GM21515 (cell line): Measurements from ENCODE around the gene CASZ1.

Experiments used
- ATAC-seq: cut with Tn5 transposase; IDR thresholded peaks from one replicate; pipeline ENCODE4 v1.9.1; 2021; ENCODE audit not compliant: unreplicated experiment

CASZ1 gene

GRCh38 chr1:10629091-10629815 lies 167.2 kb downstream of the CASZ1 start:
- no peak for ATAC-seq

DNA sequence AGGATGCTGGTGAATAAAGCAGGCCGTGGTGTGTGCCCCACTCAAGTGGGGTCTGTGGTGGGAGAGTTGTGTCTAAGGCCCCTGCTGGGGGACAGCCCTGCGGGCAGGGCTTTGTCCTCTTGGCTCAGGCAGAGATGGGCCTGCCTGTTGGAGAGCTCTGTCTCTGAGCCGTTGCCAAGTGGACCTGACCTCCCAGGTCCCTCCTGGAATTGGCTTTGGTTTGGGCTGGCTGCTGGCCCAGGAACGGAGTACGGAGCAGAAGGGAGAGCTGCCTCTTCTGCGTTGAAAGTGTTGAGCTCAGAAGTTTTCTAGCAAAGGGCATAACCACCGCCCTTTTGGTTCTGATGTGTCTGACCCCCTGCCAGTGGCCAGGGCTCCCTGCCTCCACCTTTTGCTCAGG lies 167.8 kb downstream of the CASZ1 start:
- ATAC-seq, result no peak

GRCh38 chr1:10626791-10627410 lies 169.5 kb downstream of the CASZ1 start:
- ATAC-seq, result no peak

GRCh38 chr1:10626131-10626731 lies 170.2 kb downstream of the CASZ1 start:
- ATAC-seq, result no peak

DNA sequence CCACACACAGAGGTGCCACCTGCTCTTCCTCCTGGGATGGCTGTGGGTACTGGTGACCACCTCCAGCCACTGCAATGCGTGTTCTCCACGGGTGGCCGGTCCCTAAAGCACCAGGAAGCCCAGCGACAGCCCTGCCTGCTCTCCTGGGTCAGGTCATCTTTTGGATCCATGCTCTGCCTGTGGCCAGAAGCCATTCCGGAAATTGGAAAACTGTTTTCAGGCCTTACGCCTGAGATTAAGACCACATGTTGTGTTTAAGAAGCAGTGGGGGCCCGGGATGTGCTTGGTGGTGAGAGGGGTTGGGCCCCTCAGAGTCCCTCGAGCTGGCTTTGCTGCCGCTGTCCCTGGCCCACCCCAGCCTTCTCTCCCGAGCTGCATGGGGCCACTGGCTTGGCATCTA lies 170.9 kb downstream of the CASZ1 start:
- ATAC-seq, result no peak

DNA sequence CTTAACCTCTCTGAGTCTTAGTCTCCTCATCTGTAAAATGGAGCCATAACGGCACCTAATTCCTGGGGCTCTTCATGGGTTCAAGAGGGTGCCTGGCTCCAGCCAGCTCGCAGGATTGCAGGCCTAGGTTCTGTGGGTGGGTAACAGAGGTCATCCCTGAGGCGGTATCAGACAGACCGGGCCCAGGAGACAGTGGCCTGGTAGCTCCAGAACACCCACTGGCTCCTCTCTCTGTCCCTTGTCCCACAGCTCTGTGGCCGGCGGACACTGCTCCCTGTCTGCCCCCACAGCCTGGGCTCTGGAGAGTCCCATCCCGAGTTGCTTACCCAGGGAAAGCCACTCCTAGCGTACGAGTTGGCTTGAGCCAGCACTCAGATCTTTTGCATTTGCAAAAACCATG lies 171.4 kb downstream of the CASZ1 start:
- no peak for ATAC-seq

DNA sequence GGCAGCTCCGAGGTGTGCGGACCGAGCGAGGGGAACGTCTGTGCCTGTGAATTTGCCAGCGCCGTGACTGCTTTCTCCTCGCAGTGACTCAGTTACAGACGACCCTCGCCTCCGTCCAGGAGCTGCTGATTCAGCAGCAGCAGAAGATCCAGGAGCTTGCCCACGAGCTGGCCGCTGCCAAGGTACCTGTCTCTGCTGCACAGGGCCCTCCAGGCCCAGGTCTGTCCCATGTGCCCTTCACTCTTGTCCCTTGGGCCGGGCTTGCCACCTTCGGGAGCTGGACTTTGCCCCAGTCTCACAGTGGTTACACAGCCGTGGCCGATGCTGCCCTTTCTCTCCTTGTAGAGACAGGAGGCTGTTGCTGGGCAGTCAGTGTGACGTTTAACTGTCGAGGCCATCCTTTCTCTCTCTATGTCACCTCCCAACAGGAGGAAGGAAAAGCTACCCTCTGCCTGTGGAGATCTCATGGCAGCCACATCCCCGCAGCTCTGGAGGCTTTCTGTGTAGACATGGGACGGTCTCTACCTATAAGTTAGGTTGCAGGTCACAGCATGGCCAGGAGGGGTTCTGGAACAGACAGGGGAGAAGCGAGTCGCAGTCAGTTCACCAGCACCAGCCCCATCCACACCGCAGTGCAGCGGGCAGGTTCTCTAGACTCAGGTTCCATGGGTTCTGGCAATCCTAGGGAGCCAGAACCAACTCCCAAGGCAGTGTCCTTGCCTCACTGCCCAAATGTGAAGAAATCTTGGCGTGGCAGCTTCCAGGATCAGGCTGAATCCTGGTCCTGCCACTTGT lies 172.0 kb downstream of the CASZ1 start:
- ATAC-seq, result no peak

DNA sequence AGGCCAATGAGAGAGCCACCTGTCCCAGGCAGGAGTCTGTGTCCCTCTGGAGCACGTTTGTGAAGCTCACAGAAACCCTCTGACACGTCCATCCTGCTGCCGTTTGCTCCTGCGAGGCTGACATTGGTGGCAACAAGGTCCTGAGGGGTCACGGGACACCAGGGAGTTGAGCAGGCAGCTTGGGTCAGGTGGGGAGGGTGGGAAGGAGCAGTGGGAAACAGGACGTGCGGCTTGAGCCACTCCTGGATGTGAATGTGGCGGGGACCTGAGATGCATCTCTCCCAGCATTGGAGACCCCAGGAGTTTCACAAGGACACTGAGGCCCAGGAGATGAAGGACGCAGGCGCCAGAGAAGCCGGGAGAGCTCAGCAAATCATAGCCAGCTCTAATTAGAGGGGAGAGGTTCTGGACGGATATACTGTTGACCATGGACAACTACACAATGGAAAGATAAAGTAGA lies 172.7 kb downstream of the CASZ1 start:
- no peak for ATAC-seq

- no peak for ATAC-seq
These were observed 173.3 kb downstream of the CASZ1 start for GRCh38 chr1:10622910-10623685.

- ATAC-seq, result no peak
These were observed 174.5 kb downstream of the CASZ1 start for GRCh38 chr1:10621906-10622305.

GRCh38 chr1:10620776-10621175 lies 175.7 kb downstream of the CASZ1 start:
- ATAC-seq, result no peak

GRCh38 chr1:10617931-10618885 lies 178.2 kb downstream of the CASZ1 start:
- no peak for ATAC-seq

GRCh38 chr1:10617318-10617717 lies 179.1 kb downstream of the CASZ1 start:
- ATAC-seq, result no peak

DNA sequence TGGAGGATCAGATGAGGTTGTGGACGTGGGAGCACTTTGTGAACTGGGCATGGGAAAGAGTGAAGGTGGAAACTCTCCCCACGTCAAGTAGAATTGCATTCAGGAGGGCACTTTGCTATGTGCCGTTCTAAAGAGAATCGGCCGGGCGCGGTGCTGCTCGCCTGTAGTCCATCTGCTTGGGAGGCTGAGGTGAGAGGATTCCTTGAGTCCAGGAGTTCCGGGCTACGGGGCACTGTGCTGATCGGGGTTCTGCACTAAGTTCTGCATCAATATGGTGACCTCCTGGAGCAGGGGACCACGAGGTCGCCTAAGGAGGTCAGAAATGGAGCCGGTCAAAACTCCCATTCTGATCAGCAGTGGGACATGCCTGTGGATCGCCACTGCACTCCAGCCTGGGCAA lies 179.8 kb downstream of the CASZ1 start:
- ATAC-seq, result no peak

GRCh38 chr1:10615932-10616671 lies 180.3 kb downstream of the CASZ1 start:
- ATAC-seq, result no peak

DNA sequence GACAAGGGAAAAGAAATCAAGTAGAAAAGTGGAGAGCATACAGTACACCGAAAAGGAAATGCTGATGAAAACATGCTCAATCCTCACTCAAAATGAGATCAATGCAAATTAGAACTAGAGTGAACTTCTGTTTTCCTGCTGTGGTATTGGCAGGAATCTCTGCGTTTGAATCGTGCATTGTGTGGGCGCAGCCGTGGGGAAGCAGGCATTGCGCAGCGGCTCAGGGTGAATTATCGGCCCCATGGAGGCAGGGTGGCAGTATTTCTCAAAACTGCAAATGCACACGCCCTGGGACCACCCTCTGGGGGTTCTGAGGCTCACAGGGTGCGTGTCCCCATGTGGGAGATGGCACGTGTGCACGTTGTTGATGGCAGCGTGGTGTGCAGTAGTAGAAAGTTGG lies 181.1 kb downstream of the CASZ1 start:
- no peak for ATAC-seq

DNA sequence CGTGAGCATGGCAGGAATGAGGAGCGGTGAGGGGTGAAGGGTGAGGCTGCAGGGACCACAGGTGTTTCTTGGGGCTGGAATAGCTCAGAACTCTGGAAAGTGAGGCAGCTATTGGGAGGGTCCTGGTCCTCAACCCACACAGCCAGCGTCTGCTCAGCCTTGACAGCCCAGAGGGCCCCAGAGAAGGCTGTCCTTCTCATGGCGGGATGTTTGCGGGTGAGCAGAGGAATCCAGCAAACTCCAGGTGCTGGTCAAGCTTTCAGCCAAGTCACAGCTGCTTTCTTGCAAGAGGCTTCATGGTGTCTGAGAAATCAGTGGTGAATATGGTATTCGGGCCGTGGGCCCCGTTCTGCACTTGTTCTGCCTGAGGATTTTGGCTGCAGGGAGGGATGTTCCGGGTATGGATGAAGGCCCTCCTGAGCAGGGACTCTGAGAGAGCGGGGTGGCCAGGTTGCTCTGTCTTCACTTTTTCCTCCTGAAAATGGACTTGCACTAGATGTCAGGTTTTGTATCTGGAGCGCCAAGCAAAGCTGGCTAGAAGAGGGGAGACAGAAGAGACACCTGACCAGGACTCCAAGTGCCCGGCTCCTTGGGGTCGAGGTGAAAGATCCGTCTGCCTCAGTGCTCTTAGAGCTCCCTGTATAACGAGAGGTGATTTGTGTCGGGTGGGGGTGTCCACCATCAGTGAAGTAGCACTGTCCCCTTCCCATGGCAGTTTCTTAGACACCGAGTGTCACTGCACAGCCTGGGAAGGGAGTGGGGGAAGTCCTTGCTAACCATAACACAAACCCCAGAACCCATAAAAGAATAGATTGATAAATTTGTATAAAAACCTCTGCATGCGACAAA lies 181.8 kb downstream of the CASZ1 start:
- no peak for ATAC-seq

DNA sequence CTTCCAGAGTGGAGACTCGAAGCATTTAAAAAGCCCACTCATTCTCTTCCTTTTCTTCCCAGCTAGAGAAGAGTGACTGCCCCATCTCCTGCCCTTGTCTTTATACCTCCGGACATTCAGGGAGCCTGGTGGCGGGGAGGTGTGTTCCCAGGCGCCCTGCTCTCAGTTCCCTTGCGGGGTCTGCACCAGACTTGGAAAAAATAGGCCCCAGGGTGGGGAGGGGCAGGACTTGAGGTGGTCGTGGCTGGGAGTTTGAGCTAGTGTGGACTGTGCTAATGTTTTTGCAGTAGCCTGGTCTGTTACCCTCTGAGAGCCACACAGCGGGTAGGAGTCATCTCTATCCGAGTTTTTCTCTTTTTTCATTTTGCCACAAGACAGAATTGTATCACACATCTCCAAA lies 182.6 kb downstream of the CASZ1 start:
- ATAC-seq, result no peak
